HFFc6 (cell line): Measurements from ENCODE around the gene SCD5. TPM values are rescaled to one million over a fixed set of nuclear protein-coding genes. Genes with fewer than 3 reads are reported as not detected.

Experiments
- DNase-seq: peaks from one replicate; pipeline ENCODE4 v3.0.0-alpha.2; 2018
- H3K27ac Mint-ChIP-seq: 2 replicates; pipeline ENCODE4 v1.8.0; 2020; ENCODE audit warnings: mild to moderate bottlenecking, mixed read lengths
- H3K27me3 Mint-ChIP-seq: 2 replicates; pipeline ENCODE4 v1.8.0; 2021; ENCODE audit warnings: mild to moderate bottlenecking, moderate library complexity, mixed read lengths; ENCODE audit not compliant: insufficient read depth
- H3K36me3 Mint-ChIP-seq: 2 replicates; pipeline ENCODE4 v1.8.0; 2021; ENCODE audit warnings: low read depth, mixed read lengths
- H3K4me1 Mint-ChIP-seq: 2 replicates; pipeline ENCODE4 v1.8.0; 2020; ENCODE audit warnings: low read depth, mixed read lengths
- H3K4me3 Mint-ChIP-seq: 2 replicates; pipeline ENCODE4 v1.8.0; 2020; ENCODE audit warnings: mild to moderate bottlenecking, moderate library complexity, mixed read lengths
- H3K9me3 Mint-ChIP-seq: 2 replicates; pipeline ENCODE4 v1.8.0; 2020; ENCODE audit warnings: mild to moderate bottlenecking, mixed read lengths
- total RNA-seq, 6 experiments: library from RNA; stranded (reverse); fragmentation: NEBNext Ultra II Directional; extraction: Animal tissue kit (Norgen Biotek cat#: 25700); gene quantifications; 2 replicates in 1 of 6; 3 replicates in 5 of 6; pipeline ENCODE4 v1.2.3, GENCODE V29; 2021
- TF ChIP-seq, protein P1 (sequence below): fragments of 200-600 bp; sonication (generic); IDR thresholded peaks from 2 replicates; pipeline ENCODE4 v1.5.0; 2021; ENCODE audit warnings: antibody characterized with exemption, mild to moderate bottlenecking

The SCD5 gene
- total RNA-seq, 6 experiments from 2014 or later, result 28.4 to 36.4 (median 32.0) TPM

- Mint-ChIP-seq H3K27ac (no peak overlapping the region), H3K4me1 (peaks cover 34% of the 10 kb centered on the region), H3K4me3 (no peak overlapping the region), H3K27me3 (peaks cover 2% of the 10 kb centered on the region; the same call in 1 of the 2 replicates), H3K9me3 (no peaks in the 10 kb centered on the region), H3K36me3 (no peaks in the 10 kb centered on the region)
- TF ChIP-seq, protein P1, sequence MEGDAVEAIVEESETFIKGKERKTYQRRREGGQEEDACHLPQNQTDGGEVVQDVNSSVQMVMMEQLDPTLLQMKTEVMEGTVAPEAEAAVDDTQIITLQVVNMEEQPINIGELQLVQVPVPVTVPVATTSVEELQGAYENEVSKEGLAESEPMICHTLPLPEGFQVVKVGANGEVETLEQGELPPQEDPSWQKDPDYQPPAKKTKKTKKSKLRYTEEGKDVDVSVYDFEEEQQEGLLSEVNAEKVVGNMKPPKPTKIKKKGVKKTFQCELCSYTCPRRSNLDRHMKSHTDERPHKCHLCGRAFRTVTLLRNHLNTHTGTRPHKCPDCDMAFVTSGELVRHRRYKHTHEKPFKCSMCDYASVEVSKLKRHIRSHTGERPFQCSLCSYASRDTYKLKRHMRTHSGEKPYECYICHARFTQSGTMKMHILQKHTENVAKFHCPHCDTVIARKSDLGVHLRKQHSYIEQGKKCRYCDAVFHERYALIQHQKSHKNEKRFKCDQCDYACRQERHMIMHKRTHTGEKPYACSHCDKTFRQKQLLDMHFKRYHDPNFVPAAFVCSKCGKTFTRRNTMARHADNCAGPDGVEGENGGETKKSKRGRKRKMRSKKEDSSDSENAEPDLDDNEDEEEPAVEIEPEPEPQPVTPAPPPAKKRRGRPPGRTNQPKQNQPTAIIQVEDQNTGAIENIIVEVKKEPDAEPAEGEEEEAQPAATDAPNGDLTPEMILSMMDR, result no peak
- DNase-seq, result no peak
These were observed 119.1 kb downstream of the SCD5 start for GRCh38 chr4:82679531-82679930.

DNA sequence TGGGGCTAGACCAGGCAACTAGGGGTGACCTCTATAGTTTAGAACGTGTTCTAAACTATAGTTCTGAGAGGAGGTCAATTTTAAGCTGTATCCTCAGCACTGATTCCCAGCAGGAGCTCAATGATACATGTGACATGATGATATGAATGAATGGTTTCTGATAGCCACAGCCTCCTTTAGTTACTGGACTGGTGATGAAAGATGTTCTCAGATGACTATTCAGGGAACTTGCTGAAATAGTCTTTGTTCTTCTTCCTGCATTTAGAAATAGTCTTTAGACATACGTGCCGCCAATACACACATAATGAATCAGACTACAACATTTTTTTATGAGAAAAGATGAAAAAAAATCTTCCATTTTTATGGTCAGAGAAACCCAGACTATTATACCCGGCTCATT lies 120.5 kb downstream of the SCD5 start:
- H3K27ac Mint-ChIP-seq, result peak overlapping the region; percentile 13; the same call in 1 of the 2 replicates
- no peak overlapping the region for H3K4me3 Mint-ChIP-seq
- no peaks in the 10 kb centered on the region for H3K9me3 Mint-ChIP-seq
- H3K36me3 Mint-ChIP-seq, result no peaks in the 10 kb centered on the region
- DNase-seq, result peak; percentile 21
- TF ChIP-seq, protein P1, result no peak
- H3K4me1 Mint-ChIP-seq, result peaks cover 34% of the 10 kb centered on the region
- peaks cover 2% of the 10 kb centered on the region; the same call in 1 of the 2 replicates for H3K27me3 Mint-ChIP-seq

DNA sequence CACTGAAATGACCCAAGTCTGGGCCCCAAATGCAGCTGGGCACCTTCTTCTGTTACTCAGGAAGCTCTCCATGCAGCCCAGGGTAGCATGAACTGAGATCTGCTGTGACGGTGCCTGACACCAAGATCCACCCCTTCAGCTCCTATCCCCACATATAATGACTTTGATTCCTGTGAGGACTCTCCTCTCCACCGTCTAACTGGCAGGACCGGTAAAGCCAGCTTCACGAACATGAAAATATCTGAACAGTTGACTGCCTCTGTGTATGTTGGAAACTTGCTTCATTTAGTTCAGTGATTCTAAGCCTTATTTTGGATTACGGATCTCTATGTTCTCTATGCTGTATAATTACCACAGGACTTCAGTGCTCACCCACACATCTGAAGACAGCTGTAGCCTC lies 121.3 kb downstream of the SCD5 start:
- TF ChIP-seq, protein P1, result no peak
- peaks cover 2% of the 10 kb centered on the region; the same call in 1 of the 2 replicates for H3K27me3 Mint-ChIP-seq
- H3K4me3 Mint-ChIP-seq, result no peak overlapping the region
- H3K9me3 Mint-ChIP-seq, result no peaks in the 10 kb centered on the region
- no peak for DNase-seq
- peaks cover 33% of the 10 kb centered on the region for H3K4me1 Mint-ChIP-seq
- no peak overlapping the region; the same call in 1 of the 2 replicates for H3K27ac Mint-ChIP-seq
- H3K36me3 Mint-ChIP-seq, result no peaks in the 10 kb centered on the region

DNA sequence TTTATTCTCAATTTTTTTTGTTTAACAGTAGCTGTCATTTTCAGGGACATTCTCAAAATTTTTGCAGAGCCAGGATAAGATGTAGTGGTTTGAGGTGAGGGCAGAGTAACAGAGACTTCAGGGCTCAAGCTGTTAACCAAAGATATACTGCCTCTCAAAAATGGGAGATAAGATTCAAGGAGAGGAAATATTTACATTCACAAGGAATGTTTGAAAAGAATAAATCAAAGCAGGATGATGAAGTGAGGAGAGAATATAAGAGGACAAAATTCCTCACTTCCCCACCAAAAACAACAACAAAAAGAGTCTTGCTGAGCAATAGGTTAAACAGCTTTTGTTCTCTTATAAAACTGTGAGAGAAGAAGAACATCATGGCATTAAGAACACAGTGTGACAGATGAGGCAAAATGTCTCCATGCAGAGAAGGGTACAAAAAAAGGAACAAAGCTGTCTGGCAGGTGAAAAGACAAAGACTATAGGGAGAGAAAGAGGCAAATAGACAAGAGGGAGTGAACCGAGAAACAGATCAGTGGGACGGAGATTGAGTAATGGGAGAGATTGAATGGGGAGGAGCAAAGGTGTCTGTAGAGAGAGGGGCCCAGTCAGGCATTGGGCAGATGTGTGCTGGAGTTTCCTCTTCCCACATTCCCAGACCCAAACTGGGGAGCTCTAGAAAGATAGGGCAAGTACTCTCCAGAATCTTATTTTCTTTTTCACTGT lies 130.7 kb downstream of the SCD5 start:
- Mint-ChIP-seq H3K27ac (no peak overlapping the region), H3K36me3 (peaks cover 5% of the 10 kb centered on the region), H3K4me3 (no peak overlapping the region), H3K4me1 (peaks cover 8% of the 10 kb centered on the region), H3K27me3 (no peaks in the 10 kb centered on the region), H3K9me3 (no peaks in the 10 kb centered on the region)
- TF ChIP-seq, protein P1, result no peak
- DNase-seq, result no peak

DNA sequence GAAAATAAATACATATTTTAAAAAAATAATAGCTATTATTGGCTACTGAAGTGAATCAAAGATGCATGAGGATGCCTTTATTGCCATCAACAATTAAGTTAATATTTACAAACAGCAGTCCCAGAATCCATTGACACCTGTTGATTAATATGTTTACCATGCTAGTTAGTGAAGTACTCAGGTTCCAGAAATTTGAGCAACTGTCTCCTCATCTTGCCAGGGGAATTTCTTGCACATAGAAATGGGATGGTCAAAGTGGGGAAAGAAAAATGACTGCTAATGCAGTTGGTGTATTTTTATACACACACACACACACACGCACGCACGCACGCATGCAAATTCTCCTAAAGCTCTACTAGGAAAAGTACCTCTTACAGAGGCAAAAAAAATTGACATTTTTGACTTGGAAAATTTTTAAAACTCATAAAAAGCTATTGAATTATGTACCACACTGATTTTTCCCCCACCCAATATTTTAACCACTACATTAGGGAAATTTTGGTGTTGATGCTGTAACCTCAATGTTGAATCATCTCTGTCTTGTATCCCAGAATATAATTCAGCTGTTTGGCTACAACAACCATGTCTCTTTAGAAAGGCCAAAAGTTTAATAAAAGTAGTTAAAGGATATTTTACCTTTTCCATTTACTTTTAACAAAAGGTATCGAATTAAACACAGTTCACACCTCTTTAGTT lies 131.5 kb downstream of the SCD5 start:
- Mint-ChIP-seq H3K27ac (no peak overlapping the region), H3K9me3 (no peaks in the 10 kb centered on the region), H3K4me3 (no peak overlapping the region), H3K27me3 (no peaks in the 10 kb centered on the region), H3K36me3 (peaks cover 5% of the 10 kb centered on the region), H3K4me1 (peaks cover 8% of the 10 kb centered on the region)
- TF ChIP-seq, protein P1, result no peak
- DNase-seq, result no peak
